Heart right ventricle (tissue), 16 donors: Measurements from ENCODE around the gene CAPN2. TPM values are rescaled to one million over a fixed set of nuclear protein-coding genes. Genes with fewer than 3 reads are reported as not detected.
A peak's percentile ranks its signal among the peaks of the same experiment; 100 is the strongest.

Experiments
- ATAC-seq, 8 donors: fragments of 200-7000 bp; cut with Tn5 transposase; one replicate each; pipeline ENCODE4 v1.9.1; 2020; ENCODE audit warnings: mild to moderate bottlenecking in 8 of 8, moderate library complexity in 8 of 8, moderate number of reproducible peaks in 1 of 8
- DNase-seq, 2 donors: peaks; one replicate each; pipeline ENCODE4 v3.0.0-alpha.2; 2020
- H3K27ac ChIP-seq, 10 donors: fragments of 200-600 bp; sonication (generic) in 2 of 10; one replicate each; pipeline versions ENCODE4 v1.5.0 to v1.8.0; 2020 to 2022; ENCODE audit warnings: mild to moderate bottlenecking in 3 of 10
- H3K27me3 ChIP-seq, 7 donors: fragments of 200-600 bp; one replicate each; pipeline ENCODE4 v1.8.0; 2021 to 2022; ENCODE audit warnings: mild to moderate bottlenecking in 2 of 7
- H3K36me3 ChIP-seq, 9 donors: fragments of 200-600 bp; sonication (generic) in 1 of 9; one replicate each; pipeline versions ENCODE4 v1.5.0 to v1.8.0; 2020 to 2022; ENCODE audit warnings: mild to moderate bottlenecking in 2 of 9
- H3K4me1 ChIP-seq, 9 donors: fragments of 200-600 bp; sonication (generic) in 1 of 9; one replicate each; pipeline versions ENCODE4 v1.5.0 to v1.8.0; 2020 to 2022; ENCODE audit warnings: mild to moderate bottlenecking in 4 of 9
- H3K4me3 ChIP-seq, 10 donors: fragments of 200-600 bp; sonication (generic) in 2 of 10; one replicate each; pipeline versions ENCODE4 v1.5.0 to v1.8.0; 2020 to 2022; ENCODE audit warnings: mild to moderate bottlenecking in 7 of 10, moderate library complexity in 2 of 10
- H3K9me3 ChIP-seq, 11 donors: fragments of 200-600 bp in 10 of 11; sonication (generic) in 2 of 11; one replicate each; pipeline versions ENCODE4 v1.5.0 to v1.8.0; 2013 to 2022; ENCODE audit warnings: mild to moderate bottlenecking in 2 of 11, control low read depth in 1 of 11, moderate library complexity in 1 of 11
- WGBS, 2 donors: extraction: QIAGEN DNeasy Blood & Tissue Kit; methylation state at CpG; one replicate each; pipeline ENCODE4 v1.1.7; 2013; ENCODE audit warnings: inconsistent platforms in 1 of 2; 5-methylcytosine and 5-hydroxymethylcytosine counted together
- intact Hi-C, 10 donors: fragments of 100-400 bp; cut with DNase I; formaldehyde crosslinking; loops; one replicate each; pipeline versions ENCODE4 v1.11.1 to v1.14.2; 2022
- polyA plus RNA-seq, 2 donors: library from polyadenylated mRNA; stranded (reverse); fragments of 200-250 nt; gene quantifications; one replicate each; pipeline ENCODE4 v1.2.3, GENCODE V29; 2013
- total RNA-seq, 10 donors: library from RNA; stranded (reverse); fragmentation: NEBNext Ultra II Directional in 3 of 10; extraction: Animal tissue kit (Norgen Biotek cat#: 25700) in 3 of 10; gene quantifications; one replicate each; pipeline versions ENCODE4 v1.2.1 to v1.2.4, GENCODE V29; 2021 to 2023
- TF ChIP-seq, protein P1 (sequence below), 9 donors: fragments of 200-600 bp; sonication (generic) in 2 of 9; IDR thresholded peaks; one replicate each; pipeline versions ENCODE4 v1.5.0 to v1.8.0; 2021 to 2022; ENCODE audit warnings: antibody characterized with exemption in 9 of 9, mild to moderate bottlenecking in 5 of 9, moderate library complexity in 1 of 9
- donor health status: Arrhythmogenic right ventricular cardiomyopathy.
- donor health status: ischemic (EF 13 %, LVEDD 7.1; RV severe dilation, severe dysfunction).
- donor health status: healthy with polysubstance abuse.
- donor health status: DM: no; HTN: yes; CAD: no.
- donor health status: DM: no; HTN: no; CAD: no.
- donor health status: ischemic (EF 25% LVEDD 6.9; RV normal size, moderate dysfunction).
- donor health status: ischemic (EF 25% LVEDD 5.7; RV mildly dilated, moderate dysfunction).
- donor health status: healthy.
- donor health status: DM: yes; HTN: yes; CAD: no.
- donor health status: Ischemic cardiomyopathy.
- donor health status: ischemic (EF 35%, LVEDD 5.7; RV mildly dilated, moderate dysfunction).
- donor health status: nonischemic (EF 11% LVEDD 7.7; RV severe dilation, severe dysfunction).
- donor health status: DM: yes; HTN: yes; CAD: no.
- donor health status: PGD.
- donor health status: ischemic (EF 29% LVEDD 5.4; RV normal size, mild dysfunction).
- donor health status: nonischemic (EF 23%, LVEDD 6.1; RV moderate dilation, normal function).

The CAPN2 gene
- total and polyA plus RNA-seq, 12 donors = 62.4 to 107 (median 77.6) TPM

DNA sequence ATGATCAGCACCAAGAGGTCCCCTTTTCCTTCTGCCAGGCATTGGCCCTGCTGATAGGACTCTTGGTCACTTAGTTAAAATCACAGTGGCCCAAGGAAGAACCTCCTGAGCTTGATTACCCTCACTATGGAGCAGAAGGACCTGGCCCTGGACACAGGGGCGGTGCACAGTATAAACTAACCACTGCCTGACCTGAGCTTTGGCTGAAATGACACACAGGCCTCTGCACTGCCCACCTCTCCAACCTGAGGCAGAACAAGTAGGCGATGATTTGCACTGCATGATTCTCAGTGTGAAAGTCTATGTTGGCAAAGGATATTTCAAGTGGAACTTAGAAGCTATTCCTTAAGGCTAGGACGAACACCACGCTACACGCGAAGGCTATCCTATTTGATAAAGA lies 48.5 kb downstream of the CAPN2 start:
- no peaks in the 10 kb centered on the region for H3K27me3 ChIP-seq
- H3K36me3 ChIP-seq = peaks cover 0 to 100% (median 63%) of the 10 kb centered on the region in 9 donors
- no peak for ATAC-seq

DNA sequence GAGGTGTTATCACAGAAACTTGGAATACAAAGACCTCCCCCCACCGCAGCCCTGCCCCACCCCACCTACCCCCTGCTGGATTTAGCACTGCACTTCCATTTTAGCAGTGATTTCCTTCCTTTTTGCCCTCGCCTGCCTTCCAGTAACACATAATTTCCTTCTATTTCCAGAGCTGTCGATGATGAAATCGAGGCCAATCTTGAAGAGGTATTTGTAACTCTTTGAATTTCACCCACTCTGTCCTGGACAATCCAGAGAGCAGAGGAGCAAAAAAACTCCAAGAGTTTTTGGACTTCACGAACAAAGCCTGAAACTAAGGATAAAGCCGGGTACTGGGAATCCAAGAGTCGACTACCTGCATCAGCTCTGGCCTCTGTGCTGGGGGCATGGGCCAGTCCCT lies 49.1 kb downstream of the CAPN2 start:
- DNase-seq (no peak), ATAC-seq (no peak)
- intact Hi-C loops = no loop called here
- 67 to 68% methylated on average over 7 of the region's 7 CpGs for WGBS, 2 donors
- peaks cover 0 to 100% (median 63%) of the 10 kb centered on the region in 9 donors for H3K36me3 ChIP-seq
- H3K4me1 ChIP-seq = peaks cover 0 to 24% (median 0%) of the 10 kb centered on the region in 9 donors
- TF ChIP-seq, protein P1, sequence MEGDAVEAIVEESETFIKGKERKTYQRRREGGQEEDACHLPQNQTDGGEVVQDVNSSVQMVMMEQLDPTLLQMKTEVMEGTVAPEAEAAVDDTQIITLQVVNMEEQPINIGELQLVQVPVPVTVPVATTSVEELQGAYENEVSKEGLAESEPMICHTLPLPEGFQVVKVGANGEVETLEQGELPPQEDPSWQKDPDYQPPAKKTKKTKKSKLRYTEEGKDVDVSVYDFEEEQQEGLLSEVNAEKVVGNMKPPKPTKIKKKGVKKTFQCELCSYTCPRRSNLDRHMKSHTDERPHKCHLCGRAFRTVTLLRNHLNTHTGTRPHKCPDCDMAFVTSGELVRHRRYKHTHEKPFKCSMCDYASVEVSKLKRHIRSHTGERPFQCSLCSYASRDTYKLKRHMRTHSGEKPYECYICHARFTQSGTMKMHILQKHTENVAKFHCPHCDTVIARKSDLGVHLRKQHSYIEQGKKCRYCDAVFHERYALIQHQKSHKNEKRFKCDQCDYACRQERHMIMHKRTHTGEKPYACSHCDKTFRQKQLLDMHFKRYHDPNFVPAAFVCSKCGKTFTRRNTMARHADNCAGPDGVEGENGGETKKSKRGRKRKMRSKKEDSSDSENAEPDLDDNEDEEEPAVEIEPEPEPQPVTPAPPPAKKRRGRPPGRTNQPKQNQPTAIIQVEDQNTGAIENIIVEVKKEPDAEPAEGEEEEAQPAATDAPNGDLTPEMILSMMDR (IDR thresholded peaks at IDR 0.05) = no peak
- H3K27me3 ChIP-seq = no peaks in the 10 kb centered on the region
- peak overlapping the region in 1 of 10 donors; percentile 7 for H3K27ac ChIP-seq
- H3K4me3 ChIP-seq = no peak overlapping the region
- H3K9me3 ChIP-seq = no peaks in the 10 kb centered on the region

More for the DNA sequence above, 48.5 kb downstream of the CAPN2 start:
- WGBS, 2 donors = 78 to 86% methylated on average over 6 of the region's 6 CpGs
- no peak overlapping the region for H3K4me3 ChIP-seq
- no peaks in the 10 kb centered on the region for H3K9me3 ChIP-seq
- intact Hi-C loops = no loop called here
- peaks cover 0 to 24% (median 0%) of the 10 kb centered on the region in 9 donors for H3K4me1 ChIP-seq
- DNase-seq = no peak
- peak overlapping the region in 2 of 10 donors; percentile 7 to 36 for H3K27ac ChIP-seq
- TF ChIP-seq, protein P1 (IDR thresholded peaks at IDR 0.05) = no peak

DNA sequence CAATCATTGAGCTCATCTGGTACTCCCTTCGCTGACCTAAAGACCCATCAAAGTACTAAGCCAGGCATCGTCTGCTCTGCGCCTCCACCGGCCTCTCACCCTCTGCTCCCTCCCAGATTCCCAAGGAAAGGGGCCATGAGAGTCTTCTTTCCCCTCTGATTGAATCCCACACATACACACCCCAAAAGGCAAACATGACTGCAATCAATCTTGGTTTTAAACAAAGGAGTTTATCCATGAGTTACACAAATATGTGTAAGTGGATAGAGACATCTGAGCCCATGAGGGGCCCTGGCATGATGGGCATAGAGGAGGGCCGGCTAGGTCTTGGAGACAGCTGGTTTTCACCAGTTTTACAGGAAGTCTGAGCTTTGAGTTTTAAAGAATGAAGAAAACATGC lies 50.9 kb downstream of the CAPN2 start:
- H3K9me3 ChIP-seq = no peaks in the 10 kb centered on the region
- WGBS, 2 donors = 95% methylated on average over 5 of the region's 5 CpGs
- H3K4me1 ChIP-seq = peaks cover 0 to 24% (median 0%) of the 10 kb centered on the region in 9 donors
- no peak for ATAC-seq
- no peaks in the 10 kb centered on the region for H3K27me3 ChIP-seq
- H3K4me3 ChIP-seq = no peak overlapping the region
- TF ChIP-seq, protein P1 (IDR thresholded peaks at IDR 0.05) = no peak
- H3K27ac ChIP-seq = no peak overlapping the region
- peaks cover 0 to 89% (median 53%) of the 10 kb centered on the region in 9 donors for H3K36me3 ChIP-seq
- intact Hi-C loops = no loop called here
- no peak for DNase-seq

DNA sequence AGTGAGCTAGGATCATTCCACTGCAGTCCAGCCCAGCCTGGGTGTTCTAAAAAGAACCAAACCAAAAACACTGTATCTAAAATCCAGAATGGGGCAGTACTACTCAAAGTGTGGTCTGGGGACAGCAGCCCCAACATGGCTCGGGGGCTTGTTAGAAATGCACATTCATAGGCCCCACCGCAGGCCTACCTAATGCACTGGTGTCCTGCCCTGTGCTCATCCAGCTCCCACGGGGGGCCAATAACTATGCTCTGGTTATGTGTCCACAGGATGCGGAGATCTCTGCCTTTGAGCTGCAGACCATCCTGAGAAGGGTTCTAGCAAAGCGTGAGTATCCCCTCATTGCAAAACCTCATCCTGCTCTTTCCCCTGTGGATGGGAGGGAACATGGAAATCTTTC lies 51.5 kb downstream of the CAPN2 start:
- intact Hi-C loops = no loop called here
- ATAC-seq = no peak
- H3K27ac ChIP-seq = peak overlapping the region in 1 of 10 donors; percentile 42

More for the DNA sequence above, 51.5 kb downstream of the CAPN2 start:
- H3K9me3 ChIP-seq = no peaks in the 10 kb centered on the region
- no peak for DNase-seq
- peaks cover 0 to 85% (median 47%) of the 10 kb centered on the region in 9 donors for H3K36me3 ChIP-seq
- TF ChIP-seq, protein P1 (IDR thresholded peaks at IDR 0.05) = no peak
- no peak overlapping the region for H3K4me3 ChIP-seq
- 93 to 95% methylated on average over 5 of the region's 5 CpGs for WGBS, 2 donors
- H3K4me1 ChIP-seq = peaks cover 0 to 24% (median 0%) of the 10 kb centered on the region in 9 donors
- no peaks in the 10 kb centered on the region for H3K27me3 ChIP-seq
